H1 (cell line): ENCODE data around the gene APOBEC2. TPM values are rescaled to one million over a fixed set of nuclear protein-coding genes. Genes with fewer than 3 reads are reported as not detected.

Experiments used
- BCL11A ChIP-seq, 2 experiments: IDR thresholded peaks; one replicate each; pipeline ENCODE4 v1.6.1; 2011; ENCODE audit warnings: low read depth in 2 of 2, low read length in 2 of 2, mild to moderate bottlenecking in 2 of 2
- CBX5 ChIP-seq: fragments of 300-800, 300-1000 bp; sonication (generic); IDR thresholded peaks from 2 replicates; pipeline ENCODE4 v1.7.1; 2016; ENCODE audit warnings: antibody characterized with exemption, low read length, low read depth
- CHD1 ChIP-seq: IDR thresholded peaks from 2 replicates; pipeline ENCODE4 v1.6.1; 2012; ENCODE audit warnings: low read depth, low read length, improper control_type of control experiment
- CHD7 ChIP-seq: fragments of 300-600 bp; sonication (generic); IDR thresholded peaks from 2 replicates; pipeline ENCODE4 v1.7.1; 2012; ENCODE audit warnings: low read length, moderate library complexity, mild to moderate bottlenecking, inconsistent platforms; ENCODE audit not compliant: insufficient replicate concordance
- CTBP2 ChIP-seq: IDR thresholded peaks from 2 replicates; pipeline ENCODE4 v1.7.0; 2011; ENCODE audit warnings: borderline replicate concordance, mild to moderate bottlenecking, moderate library complexity, mixed read lengths, low read length; ENCODE audit not compliant: insufficient read depth, insufficient read length
- PHF8 ChIP-seq: fragments of 200-600 bp; sonication (generic); conservative IDR thresholded peaks from 2 replicates; pipeline ENCODE4 v1.7.1; 2012; ENCODE audit warnings: low read depth, mild to moderate bottlenecking, inconsistent platforms, low read length, moderate library complexity
- SAP30 ChIP-seq: fragments of 300-600 bp; sonication (generic); IDR thresholded peaks from 2 replicates; pipeline ENCODE4 v1.7.1; 2012; ENCODE audit warnings: low read length, moderate library complexity, mild to moderate bottlenecking, inconsistent platforms; ENCODE audit not compliant: insufficient read depth, insufficient replicate concordance
- SIX5 ChIP-seq: IDR thresholded peaks from 2 replicates; pipeline ENCODE4 v1.6.1; 2011; ENCODE audit warnings: mild to moderate bottlenecking, low read depth, low read length
- TCF12 ChIP-seq: IDR thresholded peaks from 2 replicates; pipeline ENCODE4 v1.6.1; 2011; ENCODE audit warnings: low read depth, mild to moderate bottlenecking, low read length
- polyA plus RNA-seq, 7 experiments: library from polyadenylated mRNA; depleted of rRNA in 3 of 7; stranded (reverse) in 5 of 7; unstranded in 2 of 7; fragments of >200 nt in 5 of 7; fragments of 200-250 nt in 2 of 7; gene quantifications; 1 replicate in 5 of 7; 2 replicates in 1 of 7; 4 replicates in 1 of 7; pipeline versions ENCODE4 v1.2.1 to v1.2.3, GENCODE V29; 2011 to 2013; ENCODE audit warnings: missing spikeins in 2 of 7, mixed read lengths in 2 of 7
- total RNA-seq: library from RNA; stranded (reverse); fragmentation: NEBNext Ultra II Directional; extraction: Animal tissue kit (Norgen Biotek cat#: 25700); gene quantifications from 2 replicates; pipeline ENCODE4 v1.2.1, GENCODE V29; 2021
- TF ChIP-seq, protein P1 (sequence below): IDR thresholded peaks from 2 replicates; pipeline ENCODE4 v1.6.1; 2012; ENCODE audit warnings: low read length, inconsistent platforms

APOBEC2 gene
- total and polyA plus RNA-seq, 2 of the 8 experiments (the other 6 are each of a cell fraction or from before 2014, with no cell fraction given) = not detected

GRCh38 chr6:41008011-41008410, 45.0 kb upstream of the APOBEC2 start (continued):
- TF ChIP-seq CHD7 (no peak), CHD1 (no peak), SAP30 (no peak), CBX5 (no peak), SIX5 (no peak), TCF12 (no peak), BCL11A (IDR thresholded peaks at IDR 0.05; ENCODE audit: low read depth in 2 of 2, low read length in 2 of 2) (no peak), CTBP2 (no peak), PHF8 (no peak)
- TF ChIP-seq, protein P1, sequence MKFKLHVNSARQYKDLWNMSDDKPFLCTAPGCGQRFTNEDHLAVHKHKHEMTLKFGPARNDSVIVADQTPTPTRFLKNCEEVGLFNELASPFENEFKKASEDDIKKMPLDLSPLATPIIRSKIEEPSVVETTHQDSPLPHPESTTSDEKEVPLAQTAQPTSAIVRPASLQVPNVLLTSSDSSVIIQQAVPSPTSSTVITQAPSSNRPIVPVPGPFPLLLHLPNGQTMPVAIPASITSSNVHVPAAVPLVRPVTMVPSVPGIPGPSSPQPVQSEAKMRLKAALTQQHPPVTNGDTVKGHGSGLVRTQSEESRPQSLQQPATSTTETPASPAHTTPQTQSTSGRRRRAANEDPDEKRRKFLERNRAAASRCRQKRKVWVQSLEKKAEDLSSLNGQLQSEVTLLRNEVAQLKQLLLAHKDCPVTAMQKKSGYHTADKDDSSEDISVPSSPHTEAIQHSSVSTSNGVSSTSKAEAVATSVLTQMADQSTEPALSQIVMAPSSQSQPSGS = no peak
